Testis (tissue), 3 donors: ENCODE results near the gene RBM42. TPM values are rescaled to one million over a fixed set of nuclear protein-coding genes. Genes with fewer than 3 reads are reported as not detected.

Experiments
- DNase-seq: peaks from one replicate; pipeline ENCODE4 v3.0.0-alpha.2; 2019
- H3K27ac ChIP-seq, 2 donors: fragments of 200-600 bp; sonication (generic); one replicate each; pipeline ENCODE4 v1.5.1; 2019
- H3K27me3 ChIP-seq: fragments of 200-600 bp; sonication (generic); one replicate; pipeline ENCODE4 v1.5.1; 2019
- H3K36me3 ChIP-seq: fragments of 200-600 bp; sonication (generic); one replicate; pipeline ENCODE4 v1.5.1; 2017; ENCODE audit warnings: low read depth; ENCODE audit errors: missing control alignments
- H3K4me1 ChIP-seq: fragments of 200-600 bp; sonication (generic); one replicate; pipeline ENCODE4 v1.5.1; 2019
- H3K4me3 ChIP-seq, 2 donors: fragments of 200-600 bp; sonication (generic); one replicate each; pipeline ENCODE4 v1.5.1; 2017 to 2019
- H3K9me3 ChIP-seq: fragments of 200-600 bp; sonication (generic); one replicate; pipeline ENCODE4 v1.5.1; 2017
- CTCF ChIP-seq, 3 experiments: fragments of 450-650 bp in 2 of 3; fragments of 200-600 bp in 1 of 3; sonication (generic) in 1 of 3; IDR thresholded peaks; one replicate each; pipeline ENCODE4 v1.5.1; 2016 to 2019; ENCODE audit warnings: antibody characterized with exemption in 3 of 3, mild to moderate bottlenecking in 2 of 3, moderate library complexity in 1 of 3
- POLR2A ChIP-seq: fragments of 450-650 bp; IDR thresholded peaks from one replicate; pipeline ENCODE4 v1.6.1; 2017; ENCODE audit warnings: antibody characterized with exemption, mild to moderate bottlenecking, moderate library complexity
- WGBS, 2 donors: methylation state at CpG; one replicate each; pipeline ENCODE4 v1.1.5; 2018; 5-methylcytosine and 5-hydroxymethylcytosine counted together
- intact Hi-C: fragments of 100-400 bp; cut with DNase I; formaldehyde crosslinking; loops from one replicate; pipeline ENCODE4 v1.15.1; 2023; ENCODE audit warnings: low total_unique reads
- polyA plus RNA-seq: library from polyadenylated mRNA; stranded (reverse); fragments of 350-450 nt; fragmentation: Illumina TruSeq; extraction: RNeasy Lipid Tissue Mini Kit (QIAGEN cat#74804); gene quantifications from one replicate; pipeline ENCODE4 v1.2.3, GENCODE V29; 2014; ENCODE audit warnings: low read depth, low replicate concordance; ENCODE audit not compliant: insufficient read depth
- total RNA-seq, 2 donors: library from RNA; depleted of rRNA; stranded (reverse); fragments of >200 nt; gene quantifications; one replicate each; pipeline ENCODE4 v1.2.3, GENCODE V29; 2016

Gene RBM42
- total and polyA plus RNA-seq, 3 donors from 2014 or later, result 64.2 to 109 (median 105) TPM

GRCh38 chr19:35671818-35672217 lies 43.0 kb downstream of the RBM42 start:
- no peak for DNase-seq
- WGBS, 2 donors, result 60 to 66% methylated on average over 3 of the region's 3 CpGs
- no peak for TF ChIP-seq CTCF (IDR thresholded peaks at IDR 0.05)
- TF ChIP-seq POLR2A, result no peak

GRCh38 chr19:35673121-35673804 lies 44.4 kb downstream of the RBM42 start:
- Histone ChIP-seq H3K27ac (no peak overlapping the region), H3K4me1 (peaks cover 4% of the 10 kb centered on the region), H3K36me3 (no peaks in the 10 kb centered on the region), H3K27me3 (no peaks in the 10 kb centered on the region), H3K9me3 (no peaks in the 10 kb centered on the region), H3K4me3 (peak overlapping the region; percentile 12 to 41)
- no peak for TF ChIP-seq POLR2A
- no peak for TF ChIP-seq CTCF (IDR thresholded peaks at IDR 0.05)
- no peak for DNase-seq
- intact Hi-C loops, result no loop called here
- 3 to 7% methylated on average over 25 to 39 of the region's 39 CpGs for WGBS, 2 donors

More at GRCh38 chr19:35671818-35672217, 43.0 kb downstream of the RBM42 start:
- H3K9me3 ChIP-seq, result no peaks in the 10 kb centered on the region
- peaks cover 4% of the 10 kb centered on the region for H3K4me1 ChIP-seq
- H3K27me3 ChIP-seq, result no peaks in the 10 kb centered on the region
- H3K27ac ChIP-seq, result no peak overlapping the region
- intact Hi-C loops, result no loop called here
- no peak overlapping the region for H3K4me3 ChIP-seq
- H3K36me3 ChIP-seq, result no peaks in the 10 kb centered on the region

GRCh38 chr19:35675589-35676140 lies 46.8 kb downstream of the RBM42 start:
- intact Hi-C loops, result no loop called here
- no peaks in the 10 kb centered on the region for H3K36me3 ChIP-seq
- no peaks in the 10 kb centered on the region for H3K9me3 ChIP-seq
- H3K27ac ChIP-seq, result no peak overlapping the region
- no peaks in the 10 kb centered on the region for H3K27me3 ChIP-seq
- WGBS, 2 donors, result 85% methylated on average over 13 to 15 of the region's 15 CpGs
- no peak for DNase-seq
- no peak for TF ChIP-seq CTCF (IDR thresholded peaks at IDR 0.05)
- no peak for TF ChIP-seq POLR2A
- no peak overlapping the region for H3K4me3 ChIP-seq
- peaks cover 4% of the 10 kb centered on the region for H3K4me1 ChIP-seq

Other genes starting within 250 kb of the RBM42 start
- gene FFAR2, start 180.8 kb upstream of the RBM42 start, total RNA-seq, result not detected
- 0.20 TPM for gene FFAR2, start 180.8 kb upstream of the RBM42 start, polyA plus RNA-seq
- 1 to 10 TPM; 2.7 to 5.6 TPM for gene KRTDAP, start 138.6 kb upstream of the RBM42 start, total RNA-seq
- gene KRTDAP, start 138.6 kb upstream of the RBM42 start, polyA plus RNA-seq, result 14.5 TPM
- 1 to 10 TPM; 5.8 to 7.9 TPM for gene DMKN, start 115.4 kb upstream of the RBM42 start, total RNA-seq
- gene DMKN, start 115.4 kb upstream of the RBM42 start, polyA plus RNA-seq, result 24.0 TPM
- under 1 TPM; 0.16 to 0.19 TPM for gene SBSN, start 100.7 kb upstream of the RBM42 start, total RNA-seq
- 0.47 TPM for gene SBSN, start 100.7 kb upstream of the RBM42 start, polyA plus RNA-seq
- 100 to 1,000 TPM; 123 to 338 TPM for gene GAPDHS, start 95.6 kb upstream of the RBM42 start, total RNA-seq
- 363 TPM for gene GAPDHS, start 95.6 kb upstream of the RBM42 start, polyA plus RNA-seq
- 100 to 1,000 TPM; 125 TPM for gene TMEM147, start 83.4 kb upstream of the RBM42 start, total RNA-seq
- gene TMEM147, start 83.4 kb upstream of the RBM42 start, polyA plus RNA-seq, result 146 TPM
- gene ATP4A, start 65.4 kb upstream of the RBM42 start, total RNA-seq, result 1 to 10 TPM in 1 of 2 donors, under 1 TPM in 1; 0.87 to 1.1 TPM
- gene ATP4A, start 65.4 kb upstream of the RBM42 start, polyA plus RNA-seq, result 1.1 TPM
- gene PMIS2, start 42.9 kb upstream of the RBM42 start, total RNA-seq, result under 1 TPM in 1 of 2 donors, not detected in 1; 0.74 TPM
- gene PMIS2, start 42.9 kb upstream of the RBM42 start, polyA plus RNA-seq, result 2.0 TPM
- gene HAUS5, start 16.3 kb upstream of the RBM42 start, total RNA-seq, result 10 to 100 TPM; 25.5 to 33.9 TPM
- gene HAUS5, start 16.3 kb upstream of the RBM42 start, polyA plus RNA-seq, result 24.4 TPM
- gene ETV2, start 12.7 kb downstream of the RBM42 start, total RNA-seq, result 10 to 100 TPM in 1 of 2 donors, 1 to 10 TPM in 1; 4.8 to 14.4 TPM
- gene ETV2, start 12.7 kb downstream of the RBM42 start, polyA plus RNA-seq, result 27.2 TPM
- gene COX6B1, start 19.3 kb downstream of the RBM42 start, total RNA-seq, result 100 to 1,000 TPM; 198 to 262 TPM
- 322 TPM for gene COX6B1, start 19.3 kb downstream of the RBM42 start, polyA plus RNA-seq
- gene UPK1A, start 37.5 kb downstream of the RBM42 start, total RNA-seq, result under 1 TPM; 0.37 to 0.47 TPM
- 1.0 TPM for gene UPK1A, start 37.5 kb downstream of the RBM42 start, polyA plus RNA-seq
- gene ZBTB32, start 75.5 kb downstream of the RBM42 start, total RNA-seq, result 10 to 100 TPM; 26.1 to 32.5 TPM
- gene ZBTB32, start 75.5 kb downstream of the RBM42 start, polyA plus RNA-seq, result 125 TPM
- gene KMT2B, start 89.0 kb downstream of the RBM42 start, total RNA-seq, result 100 to 1,000 TPM; 109 to 110 TPM
- 73.3 TPM for gene KMT2B, start 89.0 kb downstream of the RBM42 start, polyA plus RNA-seq
- 10 to 100 TPM; 15.7 to 15.9 TPM for gene IGFLR1, start 113.4 kb downstream of the RBM42 start, total RNA-seq
- 9.9 TPM for gene IGFLR1, start 113.4 kb downstream of the RBM42 start, polyA plus RNA-seq
- 10 to 100 TPM; 47.2 to 49.6 TPM for gene U2AF1L4, start 116.4 kb downstream of the RBM42 start, total RNA-seq
- 45.3 TPM for gene U2AF1L4, start 116.4 kb downstream of the RBM42 start, polyA plus RNA-seq
- gene PSENEN, start 116.6 kb downstream of the RBM42 start, total RNA-seq, result 100 to 1,000 TPM; 100 to 121 TPM
- 303 TPM for gene PSENEN, start 116.6 kb downstream of the RBM42 start, polyA plus RNA-seq
- 10 to 100 TPM; 30.2 TPM for gene LIN37, start 119.5 kb downstream of the RBM42 start, total RNA-seq
- 24.8 TPM for gene LIN37, start 119.5 kb downstream of the RBM42 start, polyA plus RNA-seq
- gene HSPB6, start 128.0 kb downstream of the RBM42 start, total RNA-seq, result 10 to 100 TPM; 50.9 to 57.1 TPM
- gene HSPB6, start 128.0 kb downstream of the RBM42 start, polyA plus RNA-seq, result 146 TPM
- 10 to 100 TPM; 48.3 to 72.0 TPM for gene PROSER3, start 129.1 kb downstream of the RBM42 start, total RNA-seq
- gene PROSER3, start 129.1 kb downstream of the RBM42 start, polyA plus RNA-seq, result 75.9 TPM
- gene ARHGAP33, start 146.5 kb downstream of the RBM42 start, total RNA-seq, result 100 to 1,000 TPM in 1 of 2 donors, 10 to 100 TPM in 1; 56.2 to 133 TPM
- gene ARHGAP33, start 146.5 kb downstream of the RBM42 start, polyA plus RNA-seq, result 46.6 TPM
- gene PRODH2, start 183.8 kb downstream of the RBM42 start, total RNA-seq, result 1 to 10 TPM in 1 of 2 donors, under 1 TPM in 1; 0.99 to 1.3 TPM
- 2.7 TPM for gene PRODH2, start 183.8 kb downstream of the RBM42 start, polyA plus RNA-seq
- gene NPHS1, start 223.5 kb downstream of the RBM42 start, total RNA-seq, result 1 to 10 TPM; 1.8 to 2.7 TPM
- 3.8 TPM for gene NPHS1, start 223.5 kb downstream of the RBM42 start, polyA plus RNA-seq
- gene KIRREL2, start 227.9 kb downstream of the RBM42 start, total RNA-seq, result under 1 TPM; 0.56 to 0.87 TPM
- 0.84 TPM for gene KIRREL2, start 227.9 kb downstream of the RBM42 start, polyA plus RNA-seq
- gene APLP1, start 239.5 kb downstream of the RBM42 start, total RNA-seq, result 10 to 100 TPM; 45.7 to 54.3 TPM
- gene APLP1, start 239.5 kb downstream of the RBM42 start, polyA plus RNA-seq, result 37.9 TPM